ENCODE data around the gene PGAP6.

The PGAP6 gene

GRCh38 chr16:375212-375611, 6.6 kb downstream of the PGAP6 start:
- H3K9me3 ChIP-seq (ENCODE audit: control insufficient read depth, insufficient read depth, low read length): no peaks in the 10 kb centered on the region
- peaks cover 66% of the 10 kb centered on the region for H3K36me3 ChIP-seq (ENCODE audit: control insufficient read depth, insufficient read depth, low read length)
- H3K9ac ChIP-seq (ENCODE audit: low read depth, low read length): no peak overlapping the region
- H3K27me3 ChIP-seq (ENCODE audit: control insufficient read depth, insufficient read depth, low read length): no peaks in the 10 kb centered on the region
- peaks cover 7% of the 10 kb centered on the region for H3K4me1 ChIP-seq (ENCODE audit: control insufficient read depth, insufficient read depth, low read length)
- H3K4me3 ChIP-seq (ENCODE audit: low read depth, low read length): no peak overlapping the region

GRCh38 chr16:374616-374926, 7.2 kb downstream of the PGAP6 start:
- Histone ChIP-seq H3K4me1 (ENCODE audit: control insufficient read depth, insufficient read depth, low read length) (peaks cover 4% of the 10 kb centered on the region), H3K9me3 (ENCODE audit: control insufficient read depth, insufficient read depth, low read length) (no peaks in the 10 kb centered on the region), H3K27me3 (ENCODE audit: control insufficient read depth, insufficient read depth, low read length) (no peaks in the 10 kb centered on the region), H3K9ac (ENCODE audit: low read depth, low read length) (no peak overlapping the region), H3K36me3 (ENCODE audit: control insufficient read depth, insufficient read depth, low read length) (peaks cover 66% of the 10 kb centered on the region), H3K4me3 (ENCODE audit: low read depth, low read length) (no peak overlapping the region)

- Histone ChIP-seq H3K9me3 (ENCODE audit: control insufficient read depth, insufficient read depth, low read length) (no peaks in the 10 kb centered on the region), H3K4me3 (ENCODE audit: low read depth, low read length) (no peak overlapping the region), H3K36me3 (ENCODE audit: control insufficient read depth, insufficient read depth, low read length) (peaks cover 68% of the 10 kb centered on the region), H3K27me3 (ENCODE audit: control insufficient read depth, insufficient read depth, low read length) (no peaks in the 10 kb centered on the region), H3K4me1 (ENCODE audit: control insufficient read depth, insufficient read depth, low read length) (peaks cover 3% of the 10 kb centered on the region), H3K9ac (ENCODE audit: low read depth, low read length) (no peak overlapping the region)
Measured at GRCh38 chr16:373848-374615, 7.7 kb downstream of the PGAP6 start.

GRCh38 chr16:373020-373598, 8.7 kb downstream of the PGAP6 start:
- H3K9me3 ChIP-seq (ENCODE audit: control insufficient read depth, insufficient read depth, low read length): no peaks in the 10 kb centered on the region
- no peak overlapping the region for H3K4me3 ChIP-seq (ENCODE audit: low read depth, low read length)
- no peak overlapping the region for H3K9ac ChIP-seq (ENCODE audit: low read depth, low read length)
- peaks cover 77% of the 10 kb centered on the region for H3K36me3 ChIP-seq (ENCODE audit: control insufficient read depth, insufficient read depth, low read length)
- H3K27me3 ChIP-seq (ENCODE audit: control insufficient read depth, insufficient read depth, low read length): no peaks in the 10 kb centered on the region
- no peaks in the 10 kb centered on the region for H3K4me1 ChIP-seq (ENCODE audit: control insufficient read depth, insufficient read depth, low read length)

- Histone ChIP-seq H3K27me3 (ENCODE audit: control insufficient read depth, insufficient read depth, low read length) (no peaks in the 10 kb centered on the region), H3K36me3 (ENCODE audit: control insufficient read depth, insufficient read depth, low read length) (peaks cover 79% of the 10 kb centered on the region), H3K4me3 (ENCODE audit: low read depth, low read length) (no peak overlapping the region), H3K4me1 (ENCODE audit: control insufficient read depth, insufficient read depth, low read length) (no peaks in the 10 kb centered on the region), H3K9ac (ENCODE audit: low read depth, low read length) (no peak overlapping the region), H3K9me3 (ENCODE audit: control insufficient read depth, insufficient read depth, low read length) (no peaks in the 10 kb centered on the region)
Measured at GRCh38 chr16:372302-372983, 9.3 kb downstream of the PGAP6 start.

- Histone ChIP-seq H3K9me3 (ENCODE audit: control insufficient read depth, insufficient read depth, low read length) (no peaks in the 10 kb centered on the region), H3K4me3 (ENCODE audit: low read depth, low read length) (no peak overlapping the region), H3K36me3 (ENCODE audit: control insufficient read depth, insufficient read depth, low read length) (peaks cover 78% of the 10 kb centered on the region), H3K4me1 (ENCODE audit: control insufficient read depth, insufficient read depth, low read length) (no peaks in the 10 kb centered on the region), H3K9ac (ENCODE audit: low read depth, low read length) (no peak overlapping the region), H3K27me3 (ENCODE audit: control insufficient read depth, insufficient read depth, low read length) (no peaks in the 10 kb centered on the region)
Measured at GRCh38 chr16:371515-372301, 10.1 kb downstream of the PGAP6 start.

GRCh38 chr16:370979-371514, 10.7 kb downstream of the PGAP6 start:
- H3K9me3 ChIP-seq (ENCODE audit: control insufficient read depth, insufficient read depth, low read length): no peaks in the 10 kb centered on the region
- H3K36me3 ChIP-seq (ENCODE audit: control insufficient read depth, insufficient read depth, low read length): peaks cover 73% of the 10 kb centered on the region
- no peaks in the 10 kb centered on the region for H3K27me3 ChIP-seq (ENCODE audit: control insufficient read depth, insufficient read depth, low read length)
- no peaks in the 10 kb centered on the region for H3K4me1 ChIP-seq (ENCODE audit: control insufficient read depth, insufficient read depth, low read length)
- H3K4me3 ChIP-seq (ENCODE audit: low read depth, low read length): no peak overlapping the region
- H3K9ac ChIP-seq (ENCODE audit: low read depth, low read length): peak overlapping the region; percentile 26

- no peaks in the 10 kb centered on the region for H3K27me3 ChIP-seq (ENCODE audit: control insufficient read depth, insufficient read depth, low read length)
- H3K4me3 ChIP-seq (ENCODE audit: low read depth, low read length): peak within 1 kb of the TSS; percentile 41
- H3K9me3 ChIP-seq (ENCODE audit: control insufficient read depth, insufficient read depth, low read length): no peaks in the 10 kb centered on the region
- H3K36me3 ChIP-seq (ENCODE audit: control insufficient read depth, insufficient read depth, low read length): peaks cover 68% of the 10 kb centered on the region
- H3K4me1 ChIP-seq (ENCODE audit: control insufficient read depth, insufficient read depth, low read length): no peaks in the 10 kb centered on the region
- H3K9ac ChIP-seq (ENCODE audit: low read depth, low read length): peak within 1 kb of the TSS; percentile 47
Measured at GRCh38 chr16:370443-370842, 11.3 kb downstream of the PGAP6 start, which contains the start of gene MRPL28. Gene MRPL28 (minus strand): TSS chr16:370538. CDS start chr16:370218, 320 bp downstream.

- no peaks in the 10 kb centered on the region for H3K4me1 ChIP-seq (ENCODE audit: control insufficient read depth, insufficient read depth, low read length)
- H3K4me3 ChIP-seq (ENCODE audit: low read depth, low read length): peak overlapping the region; percentile 41
- H3K9me3 ChIP-seq (ENCODE audit: control insufficient read depth, insufficient read depth, low read length): no peaks in the 10 kb centered on the region
- H3K36me3 ChIP-seq (ENCODE audit: control insufficient read depth, insufficient read depth, low read length): peaks cover 63% of the 10 kb centered on the region
- H3K9ac ChIP-seq (ENCODE audit: low read depth, low read length): peak overlapping the region; percentile 47
- H3K27me3 ChIP-seq (ENCODE audit: control insufficient read depth, insufficient read depth, low read length): no peaks in the 10 kb centered on the region
Measured at GRCh38 chr16:369866-370436, 11.8 kb downstream of the PGAP6 start.

- H3K4me3 ChIP-seq (ENCODE audit: low read depth, low read length): peak overlapping the region; percentile 41
Measured at GRCh38 chr16:369275-369865, 12.4 kb downstream of the PGAP6 start.

More at GRCh38 chr16:369275-369865, 12.4 kb downstream of the PGAP6 start:
- no peaks in the 10 kb centered on the region for H3K9me3 ChIP-seq (ENCODE audit: control insufficient read depth, insufficient read depth, low read length)
- H3K9ac ChIP-seq (ENCODE audit: low read depth, low read length): peak overlapping the region; percentile 47
- H3K27me3 ChIP-seq (ENCODE audit: control insufficient read depth, insufficient read depth, low read length): no peaks in the 10 kb centered on the region
- H3K36me3 ChIP-seq (ENCODE audit: control insufficient read depth, insufficient read depth, low read length): peaks cover 58% of the 10 kb centered on the region
- no peaks in the 10 kb centered on the region for H3K4me1 ChIP-seq (ENCODE audit: control insufficient read depth, insufficient read depth, low read length)

Measured in iPS-15b (cell line).